Thyroid gland (tissue), 4 donors: ENCODE data around the gene RPH3AL. TPM values are rescaled to one million over a fixed set of nuclear protein-coding genes. Genes with fewer than 3 reads are reported as not detected.
A peak's percentile ranks its signal among the peaks of the same experiment; 100 is the strongest.

ENCODE experiments used
- DNase-seq, 2 donors: peaks; one replicate each; pipeline ENCODE4 v3.0.0-alpha.2; 2019
- H3K27ac ChIP-seq, 3 donors: fragments of 200-600 bp; sonication (generic); 1 replicate in 2 of 3; 2 replicates in 1 of 3; pipeline ENCODE4 v1.5.1; 2016 to 2019; ENCODE audit warnings: mild to moderate bottlenecking in 1 of 3, moderate library complexity in 1 of 3
- H3K27me3 ChIP-seq: fragments of 200-600 bp; sonication (generic); one replicate; pipeline ENCODE4 v1.5.1; 2019
- H3K36me3 ChIP-seq, 2 donors: fragments of 200-600 bp; sonication (generic); one replicate each; pipeline ENCODE4 v1.5.1; 2016 to 2019
- H3K4me1 ChIP-seq, 2 donors: fragments of 200-600 bp; sonication (generic); one replicate each; pipeline ENCODE4 v1.5.1; 2017 to 2019
- H3K4me3 ChIP-seq, 3 donors: fragments of 200-600 bp; sonication (generic); replicated peaks in 1 of 3; 1 replicate in 2 of 3; 2 replicates in 1 of 3; pipeline ENCODE4 v1.5.1; 2016; ENCODE audit warnings: mild to moderate bottlenecking in 1 of 3
- H3K9me3 ChIP-seq: fragments of 200-600 bp; sonication (generic); one replicate; pipeline ENCODE4 v1.5.1; 2017
- POLR2A ChIP-seq, 2 donors: fragments of 450-650 bp; IDR thresholded peaks; one replicate each; pipeline ENCODE4 v1.6.1; 2017; ENCODE audit warnings: antibody characterized with exemption in 2 of 2, mild to moderate bottlenecking in 2 of 2, moderate library complexity in 1 of 2
- WGBS, 2 donors: methylation state at CpG; one replicate each; pipeline ENCODE4 v1.1.5; 2017; 5-methylcytosine and 5-hydroxymethylcytosine counted together
- intact Hi-C: fragments of 100-400 bp; cut with DNase I; formaldehyde crosslinking; loops from one replicate; pipeline ENCODE4 v1.15.1; 2023
- total RNA-seq, 4 donors: library from RNA; depleted of rRNA; stranded (reverse); fragments of >200 nt; gene quantifications; one replicate each; pipeline ENCODE4 v1.2.3, GENCODE V29; 2016
- TF ChIP-seq, protein P1 (sequence below), 6 experiments: fragments of 200-600 bp in 3 of 6; fragments of 450-650 bp in 3 of 6; sonication (generic) in 3 of 6; IDR thresholded peaks; one replicate each; pipeline ENCODE4 v1.5.1; 2016 to 2019; ENCODE audit warnings: antibody characterized with exemption in 6 of 6, mild to moderate bottlenecking in 2 of 6, inconsistent platforms in 1 of 6, moderate library complexity in 1 of 6

The RPH3AL gene
- total RNA-seq, 4 donors from 2014 or later: 19.1 to 47.7 (median 42.5) TPM

- no peak for TF ChIP-seq POLR2A (IDR thresholded peaks at IDR 0.05)
- TF ChIP-seq, protein P1, sequence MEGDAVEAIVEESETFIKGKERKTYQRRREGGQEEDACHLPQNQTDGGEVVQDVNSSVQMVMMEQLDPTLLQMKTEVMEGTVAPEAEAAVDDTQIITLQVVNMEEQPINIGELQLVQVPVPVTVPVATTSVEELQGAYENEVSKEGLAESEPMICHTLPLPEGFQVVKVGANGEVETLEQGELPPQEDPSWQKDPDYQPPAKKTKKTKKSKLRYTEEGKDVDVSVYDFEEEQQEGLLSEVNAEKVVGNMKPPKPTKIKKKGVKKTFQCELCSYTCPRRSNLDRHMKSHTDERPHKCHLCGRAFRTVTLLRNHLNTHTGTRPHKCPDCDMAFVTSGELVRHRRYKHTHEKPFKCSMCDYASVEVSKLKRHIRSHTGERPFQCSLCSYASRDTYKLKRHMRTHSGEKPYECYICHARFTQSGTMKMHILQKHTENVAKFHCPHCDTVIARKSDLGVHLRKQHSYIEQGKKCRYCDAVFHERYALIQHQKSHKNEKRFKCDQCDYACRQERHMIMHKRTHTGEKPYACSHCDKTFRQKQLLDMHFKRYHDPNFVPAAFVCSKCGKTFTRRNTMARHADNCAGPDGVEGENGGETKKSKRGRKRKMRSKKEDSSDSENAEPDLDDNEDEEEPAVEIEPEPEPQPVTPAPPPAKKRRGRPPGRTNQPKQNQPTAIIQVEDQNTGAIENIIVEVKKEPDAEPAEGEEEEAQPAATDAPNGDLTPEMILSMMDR (IDR thresholded peaks at IDR 0.05): no peak
- no peak for DNase-seq
- Histone ChIP-seq H3K4me3 (no peak overlapping the region), H3K27ac (no peak overlapping the region), H3K36me3 (no peaks in the 10 kb centered on the region), H3K9me3 (no peaks in the 10 kb centered on the region), H3K4me1 (no peaks in the 10 kb centered on the region), H3K27me3 (no peaks in the 10 kb centered on the region)
- intact Hi-C loops: no loop called here
- 92 to 93% methylated on average over 10 of the region's 10 CpGs for WGBS, 2 donors
Measured at GRCh38 chr17:292016-292415, 60.6 kb downstream of the RPH3AL start.

GRCh38 chr17:291587-291986 lies 61.0 kb downstream of the RPH3AL start:
- no peak for DNase-seq
- TF ChIP-seq, protein P1 (IDR thresholded peaks at IDR 0.05): no peak
- TF ChIP-seq POLR2A (IDR thresholded peaks at IDR 0.05): no peak

DNA sequence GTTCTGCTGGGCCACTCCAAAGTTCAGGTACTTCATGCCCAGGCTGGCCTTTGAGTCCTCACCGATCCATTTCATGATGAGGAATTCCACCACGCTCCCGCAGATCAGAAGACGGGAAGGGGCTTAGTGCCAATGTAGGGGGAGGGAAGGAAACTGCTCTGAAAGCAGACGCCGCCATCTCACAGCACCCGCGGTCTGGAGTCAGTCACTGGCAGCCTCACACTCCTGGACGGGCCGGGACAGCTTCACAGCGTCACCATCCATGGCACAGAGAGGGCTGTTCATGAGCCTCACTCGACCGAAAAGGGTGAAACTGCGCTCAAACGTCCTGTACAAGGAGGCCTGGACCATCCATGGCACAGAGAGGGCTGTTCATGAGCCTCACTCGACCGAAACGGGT lies 62.0 kb downstream of the RPH3AL start:
- no peak for TF ChIP-seq POLR2A (IDR thresholded peaks at IDR 0.05)
- TF ChIP-seq, protein P1 (IDR thresholded peaks at IDR 0.05): no peak
- Histone ChIP-seq H3K27ac (peak overlapping the region in 1 of 3 donors; percentile 22), H3K36me3 (no peaks in the 10 kb centered on the region), H3K4me3 (no peak overlapping the region), H3K4me1 (no peaks in the 10 kb centered on the region), H3K27me3 (no peaks in the 10 kb centered on the region), H3K9me3 (no peaks in the 10 kb centered on the region)
- 72 to 79% methylated on average over 18 of the region's 18 CpGs for WGBS, 2 donors
- DNase-seq: peak; percentile 65 to 71
- intact Hi-C loops: no loop called here

More at GRCh38 chr17:291587-291986, 61.0 kb downstream of the RPH3AL start:
- Histone ChIP-seq H3K4me1 (no peaks in the 10 kb centered on the region), H3K4me3 (no peak overlapping the region), H3K9me3 (no peaks in the 10 kb centered on the region), H3K27me3 (no peaks in the 10 kb centered on the region), H3K36me3 (no peaks in the 10 kb centered on the region), H3K27ac (no peak overlapping the region)
- intact Hi-C loops: no loop called here
- WGBS, 2 donors: 88 to 89% methylated on average over 7 of the region's 7 CpGs

- H3K27ac ChIP-seq: no peak overlapping the region
- H3K9me3 ChIP-seq: no peaks in the 10 kb centered on the region
- TF ChIP-seq, protein P1 (IDR thresholded peaks at IDR 0.05): no peak
- no peak for TF ChIP-seq POLR2A (IDR thresholded peaks at IDR 0.05)
- intact Hi-C loops: no loop called here
- H3K4me1 ChIP-seq: no peaks in the 10 kb centered on the region
- DNase-seq: no peak
- no peaks in the 10 kb centered on the region for H3K27me3 ChIP-seq
- no peak overlapping the region for H3K4me3 ChIP-seq
- no peaks in the 10 kb centered on the region for H3K36me3 ChIP-seq
- 93 to 95% methylated on average over 18 to 21 of the region's 21 CpGs for WGBS, 2 donors
Measured at GRCh38 chr17:290121-290521, 62.5 kb downstream of the RPH3AL start.

- WGBS, 2 donors: 95% methylated on average over 18 of the region's 18 CpGs
- Histone ChIP-seq H3K27ac (no peak overlapping the region), H3K36me3 (no peaks in the 10 kb centered on the region), H3K9me3 (no peaks in the 10 kb centered on the region), H3K27me3 (no peaks in the 10 kb centered on the region), H3K4me1 (no peaks in the 10 kb centered on the region), H3K4me3 (no peak overlapping the region)
- TF ChIP-seq POLR2A (IDR thresholded peaks at IDR 0.05): no peak
- TF ChIP-seq, protein P1 (IDR thresholded peaks at IDR 0.05): no peak
- DNase-seq: no peak
- intact Hi-C loops: no loop called here
Measured at GRCh38 chr17:289409-289808, 63.2 kb downstream of the RPH3AL start.
